ENCODE results near the gene TENM4. TPM values are rescaled to one million over a fixed set of nuclear protein-coding genes. Genes with fewer than 3 reads are reported as not detected.

The TENM4 gene
- polyA plus RNA-seq, 2 of the 4 experiments (the other 2 are of a cell fraction), result 0.06 to 0.31 TPM

DNA sequence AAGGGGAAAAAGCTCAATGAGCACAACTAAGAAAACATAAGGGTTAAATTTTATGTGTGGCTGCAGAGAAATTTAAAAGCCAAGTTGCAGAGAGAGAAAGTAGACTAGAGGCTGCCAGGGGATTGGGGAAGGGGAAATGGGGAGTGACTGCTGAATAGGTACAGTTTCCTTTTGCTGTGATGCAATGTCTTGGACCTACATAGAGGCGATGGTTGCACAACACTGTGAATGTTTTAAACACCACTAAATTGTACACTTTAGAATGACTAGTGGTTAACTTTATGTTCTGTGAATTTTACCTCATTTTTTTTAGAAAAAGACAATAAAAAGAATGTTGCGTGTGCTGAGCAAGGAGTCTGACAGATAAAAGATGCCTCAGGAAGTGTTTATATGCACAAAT, 36.5 kb downstream of the TENM4 start:
- DNase-seq (ENCODE audit: low read depth in 1 of 2, low spot score in 1 of 2), result no peak
- TF ChIP-seq MYC (IDR thresholded peaks at IDR 0.05; ENCODE audit: borderline replicate concordance, low read length) (no peak), SREBF2 (IDR thresholded peaks at IDR 0.05) (no peak), MAFK (IDR thresholded peaks at IDR 0.05; ENCODE audit: partially characterized antibody) (no peak), EHF (CRISPR knock-in tag; IDR thresholded peaks at IDR 0.05) (no peak), RNF2 (IDR thresholded peaks at IDR 0.05; ENCODE audit: borderline replicate concordance, low read depth) (no peak), CBX8 (IDR thresholded peaks at IDR 0.05) (no peak), HDAC2 (IDR thresholded peaks at IDR 0.05) (no peak), PHF8 (IDR thresholded peaks at IDR 0.05; ENCODE audit: borderline replicate concordance, low read depth) (no peak), TP53 (CRISPR knock-in tag; IDR thresholded peaks at IDR 0.05) (no peak), BHLHE40 (IDR thresholded peaks at IDR 0.05; ENCODE audit: low read depth, low read length) (no peak), POLR2A (IDR thresholded peaks at IDR 0.05; ENCODE audit: low read length) (no peak), HOXA7 (CRISPR knock-in tag; IDR thresholded peaks at IDR 0.05) (no peak), PBX3 (IDR thresholded peaks at IDR 0.05) (no peak), HEYL (CRISPR knock-in tag; IDR thresholded peaks at IDR 0.05) (no peak), ZNF302 (CRISPR knock-in tag; IDR thresholded peaks at IDR 0.05) (no peak), GATA3 (IDR thresholded peaks at IDR 0.05; ENCODE audit: borderline replicate concordance) (no peak)
- TF ChIP-seq, protein P1, sequence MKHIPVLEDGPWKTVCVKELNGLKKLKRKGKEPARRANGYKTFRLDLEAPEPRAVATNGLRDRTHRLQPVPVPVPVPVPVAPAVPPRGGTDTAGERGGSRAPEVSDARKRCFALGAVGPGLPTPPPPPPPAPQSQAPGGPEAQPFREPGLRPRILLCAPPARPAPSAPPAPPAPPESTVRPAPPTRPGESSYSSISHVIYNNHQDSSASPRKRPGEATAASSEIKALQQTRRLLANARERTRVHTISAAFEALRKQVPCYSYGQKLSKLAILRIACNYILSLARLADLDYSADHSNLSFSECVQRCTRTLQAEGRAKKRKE (CRISPR knock-in tag; IDR thresholded peaks at IDR 0.05; ENCODE audit: low read depth), result no peak
- TF ChIP-seq, protein P2, sequence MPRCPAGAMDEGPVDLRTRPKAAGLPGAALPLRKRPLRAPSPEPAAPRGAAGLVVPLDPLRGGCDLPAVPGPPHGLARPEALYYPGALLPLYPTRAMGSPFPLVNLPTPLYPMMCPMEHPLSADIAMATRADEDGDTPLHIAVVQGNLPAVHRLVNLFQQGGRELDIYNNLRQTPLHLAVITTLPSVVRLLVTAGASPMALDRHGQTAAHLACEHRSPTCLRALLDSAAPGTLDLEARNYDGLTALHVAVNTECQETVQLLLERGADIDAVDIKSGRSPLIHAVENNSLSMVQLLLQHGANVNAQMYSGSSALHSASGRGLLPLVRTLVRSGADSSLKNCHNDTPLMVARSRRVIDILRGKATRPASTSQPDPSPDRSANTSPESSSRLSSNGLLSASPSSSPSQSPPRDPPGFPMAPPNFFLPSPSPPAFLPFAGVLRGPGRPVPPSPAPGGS (IDR thresholded peaks at IDR 0.05), result no peak
- TF ChIP-seq, protein P3, sequence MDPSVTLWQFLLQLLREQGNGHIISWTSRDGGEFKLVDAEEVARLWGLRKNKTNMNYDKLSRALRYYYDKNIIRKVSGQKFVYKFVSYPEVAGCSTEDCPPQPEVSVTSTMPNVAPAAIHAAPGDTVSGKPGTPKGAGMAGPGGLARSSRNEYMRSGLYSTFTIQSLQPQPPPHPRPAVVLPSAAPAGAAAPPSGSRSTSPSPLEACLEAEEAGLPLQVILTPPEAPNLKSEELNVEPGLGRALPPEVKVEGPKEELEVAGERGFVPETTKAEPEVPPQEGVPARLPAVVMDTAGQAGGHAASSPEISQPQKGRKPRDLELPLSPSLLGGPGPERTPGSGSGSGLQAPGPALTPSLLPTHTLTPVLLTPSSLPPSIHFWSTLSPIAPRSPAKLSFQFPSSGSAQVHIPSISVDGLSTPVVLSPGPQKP (IDR thresholded peaks at IDR 0.05; ENCODE audit: low read depth, low read length), result no peak
- no peaks in the 10 kb centered on the region for H3K4me1 ChIP-seq
- ATAC-seq, result no peak
- H3K9me3 ChIP-seq, result no peaks in the 10 kb centered on the region
- POLR2A ChIA-PET, result no interaction called here
- no peak overlapping the region for H3K4me2 ChIP-seq
- WGBS (ENCODE audit: missing lambda C conversion rate), result 31% methylated on average over 2 of the region's 2 CpGs
- H3K4me3 ChIP-seq, result no peak overlapping the region
- FAIRE-seq, result no peak
- CTCF ChIA-PET, result interaction anchor here (1.1 kb wide), 1 partner anchor 36 kb away, joined by 3 read pairs; the partner anchor contains the start of gene TENM4
- no peak overlapping the region for H3K27ac ChIP-seq

DNA sequence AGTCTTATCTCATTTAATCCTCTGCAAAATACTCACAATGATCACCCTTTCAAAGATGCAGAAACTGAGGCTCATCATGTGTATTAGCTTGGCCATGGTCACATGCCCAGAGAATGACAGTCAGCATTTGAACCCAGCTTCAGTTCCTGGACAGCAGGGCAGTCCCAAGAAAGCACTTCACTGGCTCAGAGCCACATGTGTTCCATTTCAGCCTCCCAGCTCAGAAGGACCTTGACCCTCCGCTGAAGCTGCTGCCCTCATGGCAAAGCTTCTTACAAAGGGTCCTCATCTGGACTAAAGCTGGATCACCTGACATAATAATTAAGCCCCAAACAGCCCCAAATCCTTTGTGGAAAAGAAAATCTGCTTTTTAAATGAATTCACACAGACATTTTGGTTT, 37.0 kb downstream of the TENM4 start:
- POLR2A ChIA-PET, result no interaction called here

More for the DNA sequence above, 37.0 kb downstream of the TENM4 start:
- no peak for TF ChIP-seq MAZ (IDR thresholded peaks at IDR 0.05; ENCODE audit: borderline replicate concordance, low read depth, low read length)
- TF ChIP-seq FOSB (CRISPR knock-in tag; IDR thresholded peaks at IDR 0.05), result no peak
- TF ChIP-seq ZFP36 (IDR thresholded peaks at IDR 0.05; ENCODE audit: borderline replicate concordance, partially characterized antibody), result no peak
- TF ChIP-seq CHD2 (IDR thresholded peaks at IDR 0.05; ENCODE audit: low read length, partially characterized antibody), result no peak
- TF ChIP-seq FOXS1 (CRISPR knock-in tag; IDR thresholded peaks at IDR 0.05), result no peak
- no peak for TF ChIP-seq NPAS2 (CRISPR knock-in tag; IDR thresholded peaks at IDR 0.05; ENCODE audit: borderline replicate concordance)
- no peak for TF ChIP-seq RAD21 (conservative IDR thresholded peaks at IDR 0.05 in 1 of 2, IDR thresholded peaks at IDR 0.05 in 1 of 2)
- TF ChIP-seq ZC3H11A (IDR thresholded peaks at IDR 0.05), result no peak
- no peak for TF ChIP-seq RFX5 (IDR thresholded peaks at IDR 0.05)
- TF ChIP-seq KDM5A (IDR thresholded peaks at IDR 0.05), result no peak
- TF ChIP-seq PBX3 (IDR thresholded peaks at IDR 0.05), result no peak
- no peak for TF ChIP-seq RNF2 (IDR thresholded peaks at IDR 0.05; ENCODE audit: borderline replicate concordance, low read depth)
- TF ChIP-seq, protein P3 (IDR thresholded peaks at IDR 0.05; ENCODE audit: low read depth, low read length), result no peak
- TF ChIP-seq MAFK (IDR thresholded peaks at IDR 0.05; ENCODE audit: partially characterized antibody), result no peak
- TF ChIP-seq, protein P2 (IDR thresholded peaks at IDR 0.05), result no peak
- Histone ChIP-seq H3K4me3 (no peak overlapping the region), H3K4me2 (no peak overlapping the region), H3K9me3 (no peaks in the 10 kb centered on the region), H3K27ac (no peak overlapping the region), H3K4me1 (no peaks in the 10 kb centered on the region)
- no peak for DNase-seq (ENCODE audit: low read depth in 1 of 2, low spot score in 1 of 2)
- CTCF ChIA-PET, result interaction anchor here (0.6 to 1.1 kb wide), 2 partner anchors 37 to 197 kb away, joined by 3 read pairs; partner anchors contain the start of gene TENM4
- WGBS (ENCODE audit: missing lambda C conversion rate), result 44% methylated on average over 1 of the region's 1 CpG
- no peak for FAIRE-seq
- no peak for ATAC-seq
